HepG2 (cell line): ENCODE results near the gene PRR35. TPM values are rescaled to one million over a fixed set of nuclear protein-coding genes. Genes with fewer than 3 reads are reported as not detected.

Experiments
- ARNT2 ChIP-seq: sonication (generic); formaldehyde crosslinking; IDR thresholded peaks from 2 replicates; pipeline ENCODE4 v1.8.0; 2022; ENCODE audit warnings: mild to moderate bottlenecking, low read depth, missing genetic modification reagents, moderate library complexity
- ERF ChIP-seq: IDR thresholded peaks from 2 replicates; pipeline ENCODE4 v1.6.1; 2018; ENCODE audit warnings: missing biosample characterization, missing genetic modification reagents
- KMT2A ChIP-seq: sonication (generic); formaldehyde crosslinking; IDR thresholded peaks from 2 replicates; pipeline ENCODE4 v1.4.0; 2020; ENCODE audit warnings: missing genetic modification reagents
- MTERF4 ChIP-seq: sonication (generic); formaldehyde crosslinking; IDR thresholded peaks from 2 replicates; pipeline ENCODE4 v1.8.0; 2023; ENCODE audit warnings: mild to moderate bottlenecking, missing genetic modification reagents
- NFE2L2 ChIP-seq: fragments of 150-350 bp; IDR thresholded peaks from 2 replicates; pipeline ENCODE4 v1.6.1; 2014; ENCODE audit warnings: low read length
- PHF8 ChIP-seq: sonication (generic); formaldehyde crosslinking; IDR thresholded peaks from 2 replicates; pipeline ENCODE4 v1.5.0; 2020; ENCODE audit warnings: missing genetic modification reagents
- THAP8 ChIP-seq: sonication (generic); formaldehyde crosslinking; IDR thresholded peaks from 2 replicates; pipeline ENCODE4 v1.5.1; 2020; ENCODE audit warnings: missing genetic modification reagents, mild to moderate bottlenecking, borderline replicate concordance
- UBTF ChIP-seq: sonication (generic); formaldehyde crosslinking; IDR thresholded peaks from 2 replicates; pipeline ENCODE4 v1.4.0; 2020; ENCODE audit warnings: mild to moderate bottlenecking, missing genetic modification reagents
- ZNF274 ChIP-seq: sonication (generic); formaldehyde crosslinking; IDR thresholded peaks from 2 replicates; pipeline ENCODE4 v1.5.1; 2020; ENCODE audit warnings: mild to moderate bottlenecking, missing genetic modification reagents
- ZNF350 ChIP-seq: sonication (generic); formaldehyde crosslinking; IDR thresholded peaks from 2 replicates; pipeline ENCODE4 v1.4.0; 2020; ENCODE audit warnings: mild to moderate bottlenecking, low read depth, missing genetic modification reagents, borderline replicate concordance
- ZNF513 ChIP-seq: sonication (generic); formaldehyde crosslinking; conservative IDR thresholded peaks from 2 replicates; pipeline ENCODE4 v1.5.0; 2020; ENCODE audit warnings: missing genetic modification reagents
- ZNF530 ChIP-seq: sonication (generic); formaldehyde crosslinking; IDR thresholded peaks from 2 replicates; pipeline ENCODE4 v1.5.0; 2020; ENCODE audit warnings: low read depth, mild to moderate bottlenecking, missing genetic modification reagents
- ZNF557 ChIP-seq: sonication (generic); formaldehyde crosslinking; IDR thresholded peaks from 2 replicates; pipeline ENCODE4 v1.4.0; 2020; ENCODE audit warnings: missing genetic modification reagents
- polyA plus RNA-seq, 8 experiments: library from polyadenylated mRNA; depleted of rRNA in 3 of 8; stranded (reverse) in 7 of 8; unstranded in 1 of 8; fragments of >200 nt; fragmentation: Illumina TruSeq in 4 of 8; extraction: Trizol in 4 of 8; gene quantifications; 2 replicates each; pipeline versions ENCODE4 v1.2.1 to v1.2.3, GENCODE V29; 2011 to 2016; ENCODE audit warnings: low read depth in 4 of 8, missing spikeins in 1 of 8, mixed read lengths in 1 of 8; ENCODE audit not compliant: insufficient read depth in 1 of 8
- total RNA-seq, 5 experiments: library from RNA; depleted of rRNA; stranded (reverse); fragments of >200 nt; fragmentation: Illumina TruSeq; extraction: Trizol; gene quantifications; 2 replicates each; pipeline ENCODE4 v1.2.3, GENCODE V29; 2016; ENCODE audit warnings: low read depth in 1 of 5
- TF ChIP-seq, protein P1 (sequence below): conservative IDR thresholded peaks from 2 replicates; pipeline ENCODE4 v1.6.1; 2018; ENCODE audit warnings: missing genetic modification reagents
- TF ChIP-seq, protein P2 (sequence below): IDR thresholded peaks from 2 replicates; pipeline ENCODE4 v1.6.1; 2018; ENCODE audit warnings: missing genetic modification reagents, mild to moderate bottlenecking, missing compliant biosample characterization
- TF ChIP-seq, protein P3 (sequence below): sonication (generic); formaldehyde crosslinking; conservative IDR thresholded peaks from 2 replicates; pipeline ENCODE4 v1.4.0; 2020; ENCODE audit warnings: missing genetic modification reagents
- TF ChIP-seq, protein P4 (sequence below): sonication (generic); formaldehyde crosslinking; IDR thresholded peaks from 2 replicates; pipeline ENCODE4 v1.4.0; 2020; ENCODE audit warnings: mild to moderate bottlenecking, low read depth, missing genetic modification reagents

The PRR35 gene
- total and polyA plus RNA-seq, 2 of the 13 experiments (the other 11 are each of a cell fraction or from before 2014, with no cell fraction given), result 0.07 to 0.16 TPM

GRCh38 chr16:588889-589657 is 28.9 kb downstream of the PRR35 start (continued):
- TF ChIP-seq UBTF (CRISPR knock-in tag), result peak; percentile 2; the same call in 1 of the 2 replicates
- no peak for TF ChIP-seq KMT2A (CRISPR knock-in tag)
- 0 out of 2 replicates have a peak, but pooled peaks have one; percentile 53 for TF ChIP-seq ZNF557 (CRISPR knock-in tag)
- TF ChIP-seq, protein P1, sequence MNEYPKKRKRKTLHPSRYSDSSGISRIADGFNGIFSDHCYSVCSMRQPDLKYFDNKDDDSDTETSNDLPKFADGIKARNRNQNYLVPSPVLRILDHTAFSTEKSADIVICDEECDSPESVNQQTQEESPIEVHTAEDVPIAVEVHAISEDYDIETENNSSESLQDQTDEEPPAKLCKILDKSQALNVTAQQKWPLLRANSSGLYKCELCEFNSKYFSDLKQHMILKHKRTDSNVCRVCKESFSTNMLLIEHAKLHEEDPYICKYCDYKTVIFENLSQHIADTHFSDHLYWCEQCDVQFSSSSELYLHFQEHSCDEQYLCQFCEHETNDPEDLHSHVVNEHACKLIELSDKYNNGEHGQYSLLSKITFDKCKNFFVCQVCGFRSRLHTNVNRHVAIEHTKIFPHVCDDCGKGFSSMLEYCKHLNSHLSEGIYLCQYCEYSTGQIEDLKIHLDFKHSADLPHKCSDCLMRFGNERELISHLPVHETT (CRISPR knock-in tag), result peak; percentile 50; the same call in 1 of the 2 replicates
- TF ChIP-seq ZNF530 (CRISPR knock-in tag), result no peak
- TF ChIP-seq, protein P2, sequence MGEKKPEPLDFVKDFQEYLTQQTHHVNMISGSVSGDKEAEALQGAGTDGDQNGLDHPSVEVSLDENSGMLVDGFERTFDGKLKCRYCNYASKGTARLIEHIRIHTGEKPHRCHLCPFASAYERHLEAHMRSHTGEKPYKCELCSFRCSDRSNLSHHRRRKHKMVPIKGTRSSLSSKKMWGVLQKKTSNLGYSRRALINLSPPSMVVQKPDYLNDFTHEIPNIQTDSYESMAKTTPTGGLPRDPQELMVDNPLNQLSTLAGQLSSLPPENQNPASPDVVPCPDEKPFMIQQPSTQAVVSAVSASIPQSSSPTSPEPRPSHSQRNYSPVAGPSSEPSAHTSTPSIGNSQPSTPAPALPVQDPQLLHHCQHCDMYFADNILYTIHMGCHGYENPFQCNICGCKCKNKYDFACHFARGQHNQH (CRISPR knock-in tag), result peak; percentile 49; the same call in 1 of the 2 replicates
- TF ChIP-seq, protein P3, sequence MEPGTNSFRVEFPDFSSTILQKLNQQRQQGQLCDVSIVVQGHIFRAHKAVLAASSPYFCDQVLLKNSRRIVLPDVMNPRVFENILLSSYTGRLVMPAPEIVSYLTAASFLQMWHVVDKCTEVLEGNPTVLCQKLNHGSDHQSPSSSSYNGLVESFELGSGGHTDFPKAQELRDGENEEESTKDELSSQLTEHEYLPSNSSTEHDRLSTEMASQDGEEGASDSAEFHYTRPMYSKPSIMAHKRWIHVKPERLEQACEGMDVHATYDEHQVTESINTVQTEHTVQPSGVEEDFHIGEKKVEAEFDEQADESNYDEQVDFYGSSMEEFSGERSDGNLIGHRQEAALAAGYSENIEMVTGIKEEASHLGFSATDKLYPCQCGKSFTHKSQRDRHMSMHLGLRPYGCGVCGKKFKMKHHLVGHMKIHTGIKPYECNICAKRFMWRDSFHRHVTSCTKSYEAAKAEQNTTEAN (CRISPR knock-in tag), result 0 out of 2 replicates have a peak, but pooled peaks have one; percentile 56
- TF ChIP-seq NFE2L2, result no peak
- 0 out of 2 replicates have a peak, but pooled peaks have one; percentile 16 for TF ChIP-seq MTERF4 (CRISPR knock-in tag)
- TF ChIP-seq ZNF350 (CRISPR knock-in tag), result 0 out of 2 replicates have a peak, but pooled peaks have one; percentile 20
- TF ChIP-seq ZNF513, result peak; percentile 46; the same call in 1 of the 2 replicates
- TF ChIP-seq ERF, result no peak; the same call in 1 of the 2 replicates
- peak; percentile 83 for TF ChIP-seq ZNF274 (CRISPR knock-in tag)
- no peak for TF ChIP-seq ARNT2
- TF ChIP-seq, protein P4, sequence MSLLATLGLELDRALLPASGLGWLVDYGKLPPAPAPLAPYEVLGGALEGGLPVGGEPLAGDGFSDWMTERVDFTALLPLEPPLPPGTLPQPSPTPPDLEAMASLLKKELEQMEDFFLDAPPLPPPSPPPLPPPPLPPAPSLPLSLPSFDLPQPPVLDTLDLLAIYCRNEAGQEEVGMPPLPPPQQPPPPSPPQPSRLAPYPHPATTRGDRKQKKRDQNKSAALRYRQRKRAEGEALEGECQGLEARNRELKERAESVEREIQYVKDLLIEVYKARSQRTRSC, result 0 out of 2 replicates have a peak, but pooled peaks have one; percentile 62
- TF ChIP-seq PHF8 (CRISPR knock-in tag), result peak; percentile 65; the same call in 1 of the 2 replicates
- 0 out of 2 replicates have a peak, but pooled peaks have one; percentile 11 for TF ChIP-seq THAP8 (CRISPR knock-in tag)
